Measurements from ENCODE around the gene MTHFD1L. TPM values are rescaled to one million over a fixed set of nuclear protein-coding genes. Genes with fewer than 3 reads are reported as not detected.
A peak's percentile ranks its signal among the peaks of the same experiment; 100 is the strongest.

Gene MTHFD1L
- total RNA-seq, 1 donor from 2014 or later = 66.0 TPM

- no peak overlapping the region for H3K4me3 Mint-ChIP-seq (ENCODE audit: unreplicated experiment)
- TF ChIP-seq, protein P1, sequence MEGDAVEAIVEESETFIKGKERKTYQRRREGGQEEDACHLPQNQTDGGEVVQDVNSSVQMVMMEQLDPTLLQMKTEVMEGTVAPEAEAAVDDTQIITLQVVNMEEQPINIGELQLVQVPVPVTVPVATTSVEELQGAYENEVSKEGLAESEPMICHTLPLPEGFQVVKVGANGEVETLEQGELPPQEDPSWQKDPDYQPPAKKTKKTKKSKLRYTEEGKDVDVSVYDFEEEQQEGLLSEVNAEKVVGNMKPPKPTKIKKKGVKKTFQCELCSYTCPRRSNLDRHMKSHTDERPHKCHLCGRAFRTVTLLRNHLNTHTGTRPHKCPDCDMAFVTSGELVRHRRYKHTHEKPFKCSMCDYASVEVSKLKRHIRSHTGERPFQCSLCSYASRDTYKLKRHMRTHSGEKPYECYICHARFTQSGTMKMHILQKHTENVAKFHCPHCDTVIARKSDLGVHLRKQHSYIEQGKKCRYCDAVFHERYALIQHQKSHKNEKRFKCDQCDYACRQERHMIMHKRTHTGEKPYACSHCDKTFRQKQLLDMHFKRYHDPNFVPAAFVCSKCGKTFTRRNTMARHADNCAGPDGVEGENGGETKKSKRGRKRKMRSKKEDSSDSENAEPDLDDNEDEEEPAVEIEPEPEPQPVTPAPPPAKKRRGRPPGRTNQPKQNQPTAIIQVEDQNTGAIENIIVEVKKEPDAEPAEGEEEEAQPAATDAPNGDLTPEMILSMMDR (IDR thresholded peaks at IDR 0.05; ENCODE audit: unreplicated experiment) = peak; percentile 55
- no peak for DNase-seq (ENCODE audit: low spot score)
- peaks cover 3% of the 10 kb centered on the region for H3K4me1 Mint-ChIP-seq (ENCODE audit: unreplicated experiment)
- no peak overlapping the region for H3K27ac Mint-ChIP-seq (ENCODE audit: unreplicated experiment)
- H3K9me3 Mint-ChIP-seq (ENCODE audit: unreplicated experiment) = no peaks in the 10 kb centered on the region
- H3K27me3 Mint-ChIP-seq (ENCODE audit: unreplicated experiment) = peaks cover 1% of the 10 kb centered on the region
- H3K36me3 Mint-ChIP-seq (ENCODE audit: low read depth, unreplicated experiment) = peaks cover 15% of the 10 kb centered on the region
Observed at GRCh38 chr6:150905769-150906168, 40.3 kb downstream of the MTHFD1L start.

DNA sequence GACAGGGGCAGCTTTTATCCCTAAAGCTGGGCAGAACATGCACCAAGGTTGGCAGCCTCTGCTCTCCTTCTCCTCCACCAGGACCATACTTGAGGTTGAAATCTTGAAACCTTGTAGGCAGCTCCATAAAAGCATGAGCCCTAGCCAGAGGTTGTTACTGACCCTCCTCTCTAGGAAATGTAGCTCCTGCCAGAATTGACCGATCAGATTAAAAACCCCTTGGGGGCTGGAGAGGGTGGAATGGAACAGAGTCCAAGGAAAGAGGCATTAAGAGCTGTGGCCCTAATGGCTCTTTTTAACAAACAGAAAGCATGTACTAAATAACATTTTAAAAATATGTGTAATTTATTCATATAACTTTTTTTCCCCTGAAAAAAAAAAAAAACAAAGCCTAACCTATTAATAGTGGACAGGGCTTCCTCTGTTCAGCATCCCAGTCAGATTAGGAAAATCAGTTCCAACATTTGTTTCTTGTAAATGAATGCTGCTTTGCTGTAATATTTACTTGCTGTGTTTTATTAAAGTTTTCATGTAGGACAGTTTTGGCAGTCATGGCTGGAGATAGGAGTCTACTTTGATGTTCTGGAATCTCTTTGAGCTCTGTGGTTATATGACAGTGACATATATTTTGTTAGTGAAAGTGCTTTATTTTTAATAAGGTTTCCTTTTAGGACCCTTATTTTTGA is 41.3 kb downstream of the MTHFD1L start:
- H3K9me3 Mint-ChIP-seq (ENCODE audit: unreplicated experiment) = no peaks in the 10 kb centered on the region
- H3K27ac Mint-ChIP-seq (ENCODE audit: unreplicated experiment) = no peak overlapping the region
- H3K36me3 Mint-ChIP-seq (ENCODE audit: low read depth, unreplicated experiment) = peaks cover 15% of the 10 kb centered on the region
- H3K4me1 Mint-ChIP-seq (ENCODE audit: unreplicated experiment) = peaks cover 3% of the 10 kb centered on the region
- no peak for DNase-seq (ENCODE audit: low spot score)
- TF ChIP-seq, protein P1 (IDR thresholded peaks at IDR 0.05; ENCODE audit: unreplicated experiment) = no peak
- peaks cover 1% of the 10 kb centered on the region for H3K27me3 Mint-ChIP-seq (ENCODE audit: unreplicated experiment)
- no peak overlapping the region for H3K4me3 Mint-ChIP-seq (ENCODE audit: unreplicated experiment)

DNA sequence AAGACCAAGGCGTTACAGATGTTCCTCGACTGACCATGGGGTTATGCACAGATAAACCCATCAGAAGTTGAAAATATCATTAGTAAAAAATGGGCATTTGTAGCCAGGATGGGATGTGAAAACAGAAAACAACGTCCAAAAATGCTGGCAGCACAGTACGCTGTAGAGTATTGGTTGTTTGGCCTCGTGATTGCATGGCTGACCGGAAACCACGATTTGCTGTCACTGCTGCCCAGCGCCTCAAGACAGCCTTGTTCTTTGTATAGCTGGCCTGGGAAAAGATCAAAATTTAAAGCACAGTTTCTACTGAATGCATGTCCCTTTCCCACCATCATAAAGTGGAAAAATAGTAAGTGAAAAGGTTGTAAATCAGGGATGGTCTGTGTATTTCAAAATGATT is 41.9 kb downstream of the MTHFD1L start:
- Mint-ChIP-seq H3K27ac (ENCODE audit: unreplicated experiment) (no peak overlapping the region), H3K36me3 (ENCODE audit: low read depth, unreplicated experiment) (peaks cover 16% of the 10 kb centered on the region), H3K4me1 (ENCODE audit: unreplicated experiment) (peaks cover 3% of the 10 kb centered on the region), H3K4me3 (ENCODE audit: unreplicated experiment) (no peak overlapping the region), H3K9me3 (ENCODE audit: unreplicated experiment) (no peaks in the 10 kb centered on the region), H3K27me3 (ENCODE audit: unreplicated experiment) (peaks cover 1% of the 10 kb centered on the region)
- TF ChIP-seq, protein P1 (IDR thresholded peaks at IDR 0.05; ENCODE audit: unreplicated experiment) = no peak
- DNase-seq (ENCODE audit: low spot score) = no peak

DNA sequence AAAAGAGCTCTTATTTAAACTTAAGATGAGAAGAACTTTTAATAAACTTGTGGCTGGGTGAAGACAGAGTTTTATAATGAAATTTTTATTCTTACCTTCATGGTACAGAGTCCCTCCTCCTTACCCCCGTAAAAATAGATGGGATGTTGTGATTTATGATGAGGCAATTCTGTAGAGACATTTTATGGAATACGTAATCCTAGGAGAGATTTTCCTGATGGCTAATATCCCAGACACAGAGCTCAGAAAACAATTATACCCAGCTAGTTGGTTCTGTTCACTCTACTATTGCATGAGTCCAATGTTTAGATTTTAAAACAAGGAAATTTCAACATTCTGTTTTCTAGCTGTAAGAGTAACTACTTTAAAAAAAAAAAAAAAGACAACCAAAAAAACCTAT is 43.4 kb downstream of the MTHFD1L start:
- Mint-ChIP-seq H3K27ac (ENCODE audit: unreplicated experiment) (peak overlapping the region; percentile 48), H3K4me1 (ENCODE audit: unreplicated experiment) (peaks cover 3% of the 10 kb centered on the region), H3K9me3 (ENCODE audit: unreplicated experiment) (no peaks in the 10 kb centered on the region), H3K36me3 (ENCODE audit: low read depth, unreplicated experiment) (peaks cover 20% of the 10 kb centered on the region), H3K27me3 (ENCODE audit: unreplicated experiment) (peaks cover 1% of the 10 kb centered on the region), H3K4me3 (ENCODE audit: unreplicated experiment) (no peak overlapping the region)
- TF ChIP-seq, protein P1 (IDR thresholded peaks at IDR 0.05; ENCODE audit: unreplicated experiment) = no peak
- no peak for DNase-seq (ENCODE audit: low spot score)

DNA sequence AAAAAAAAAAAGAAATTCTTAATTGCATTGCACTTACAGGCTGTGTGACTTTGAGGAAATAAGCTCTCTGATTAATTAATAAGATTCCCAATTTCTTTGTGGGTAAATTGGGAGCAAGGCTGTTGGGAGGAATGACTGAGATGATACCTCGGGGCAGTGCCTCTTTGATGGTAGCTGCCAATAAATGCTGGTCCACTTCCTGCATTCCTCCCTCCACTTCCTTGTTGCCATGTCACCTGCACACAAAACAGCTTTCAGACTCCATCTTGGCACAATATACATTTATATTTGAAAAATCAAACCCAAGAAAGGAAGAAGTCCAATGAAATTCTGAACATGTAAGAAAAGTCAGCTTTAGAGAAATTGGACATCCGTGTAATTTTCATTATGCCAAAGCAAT is 45.1 kb downstream of the MTHFD1L start:
- Mint-ChIP-seq H3K36me3 (ENCODE audit: low read depth, unreplicated experiment) (peaks cover 21% of the 10 kb centered on the region), H3K9me3 (ENCODE audit: unreplicated experiment) (no peaks in the 10 kb centered on the region), H3K27ac (ENCODE audit: unreplicated experiment) (peak overlapping the region; percentile 61), H3K4me1 (ENCODE audit: unreplicated experiment) (peaks cover 3% of the 10 kb centered on the region), H3K27me3 (ENCODE audit: unreplicated experiment) (peaks cover 1% of the 10 kb centered on the region), H3K4me3 (ENCODE audit: unreplicated experiment) (no peak overlapping the region)
- TF ChIP-seq, protein P1 (IDR thresholded peaks at IDR 0.05; ENCODE audit: unreplicated experiment) = no peak
- DNase-seq (ENCODE audit: low spot score) = no peak
